PC-3 (cell line): ENCODE data around the gene SIRPG. TPM values are rescaled to one million over a fixed set of nuclear protein-coding genes. Genes with fewer than 3 reads are reported as not detected.
A peak's percentile ranks its signal among the peaks of the same experiment; 100 is the strongest.

Source experiments
- ATAC-seq: fragments of 200-7000 bp; cut with Tn5 transposase; 2 replicates; pipeline ENCODE4 v1.9.1; 2020; ENCODE audit warnings: mild to moderate bottlenecking, moderate library complexity
- BruUV-seq: library from RNA; stranded (reverse); fragments of 400-500 nt; replicated peaks from 2 replicates; lab custom pipeline; 2021; lab: Mats Ljungman, UMichigan
- CTCF ChIA-PET: fragments of 300-600 bp; sonication (Branson Sonifier 250); formaldehyde crosslinking; loops from one replicate; lab custom pipeline; 2022; ENCODE audit warnings: antibody characterized with exemption; lab: Charles Lee
- POLR2A ChIA-PET: fragments of 300-600 bp; sonication (Branson Sonifier 250); formaldehyde crosslinking; loops from one replicate; lab custom pipeline; 2022; ENCODE audit warnings: antibody characterized with exemption; ENCODE audit not compliant: unreplicated experiment; lab: Charles Lee
- DNase-seq: peaks from one replicate; pipeline ENCODE4 v3.0.0-alpha.2; 2015
- H2AFZ ChIP-seq: fragments of 300-600 bp; sonication (generic); 2 replicates; pipeline ENCODE4 v1.6.0; 2016; ENCODE audit warnings: antibody characterized with exemption, low read length
- H3F3A ChIP-seq: fragments of 300-600 bp; sonication (generic); one replicate; pipeline ENCODE4 v1.6.0; 2017; ENCODE audit warnings: antibody characterized with exemption, low read length, control low read depth, mild to moderate bottlenecking; ENCODE audit not compliant: unreplicated experiment
- H3K27ac ChIP-seq: fragments of 300-600 bp; sonication (generic); 2 replicates; pipeline ENCODE4 v1.5.1; 2016; ENCODE audit warnings: mild to moderate bottlenecking, low read length
- H3K27me3 ChIP-seq: fragments of 300-600 bp; sonication (generic); 2 replicates; pipeline ENCODE4 v1.6.1; 2016; ENCODE audit warnings: low read length, mixed read lengths
- H3K36me3 ChIP-seq: fragments of 300-600 bp; sonication (generic); 2 replicates; pipeline ENCODE4 v1.6.1; 2016; ENCODE audit warnings: low read depth, mixed run types, low read length, mixed read lengths
- H3K4me1 ChIP-seq: fragments of 300-600 bp; sonication (generic); 2 replicates; pipeline ENCODE4 v1.5.1; 2016; ENCODE audit warnings: low read length; ENCODE audit not compliant: insufficient read depth
- H3K4me2 ChIP-seq: fragments of 300-600 bp; sonication (generic); 2 replicates; pipeline ENCODE4 v1.6.0; 2016; ENCODE audit warnings: low read length
- H3K4me3 ChIP-seq: fragments of 300-600 bp; sonication (generic); 2 replicates; pipeline ENCODE4 v1.5.1; 2016; ENCODE audit warnings: mild to moderate bottlenecking, low read length, mixed read lengths
- H3K79me2 ChIP-seq: fragments of 300-600 bp; sonication (generic); 2 replicates; pipeline ENCODE4 v1.6.1; 2017; ENCODE audit warnings: low read length, mixed read lengths
- H3K9ac ChIP-seq: fragments of 300-600 bp; sonication (generic); 2 replicates; pipeline ENCODE4 v1.6.0; 2016; ENCODE audit warnings: mild to moderate bottlenecking, low read length
- H3K9me2 ChIP-seq: fragments of 300-600 bp; sonication (generic); replicated peaks from 2 replicates; pipeline ENCODE4 v1.6.1; 2016; ENCODE audit warnings: mixed run types, low read length, mixed read lengths
- H3K9me3 ChIP-seq: fragments of 300-600 bp; sonication (generic); 2 replicates; pipeline ENCODE4 v1.6.1; 2016; ENCODE audit warnings: low read length, mixed read lengths
- H4K20me1 ChIP-seq: fragments of 300-600 bp; sonication (generic); 2 replicates; pipeline ENCODE4 v1.6.1; 2016; ENCODE audit warnings: low read length, mixed read lengths
- EZH2 ChIP-seq: fragments of 300-600 bp; sonication (generic); IDR thresholded peaks from one replicate; pipeline ENCODE4 v1.6.1; 2017; ENCODE audit warnings: antibody characterized with exemption, mild to moderate bottlenecking, low read length; ENCODE audit not compliant: unreplicated experiment
- EZH2phosphoT487 ChIP-seq: fragments of 300-600 bp; sonication (generic); IDR thresholded peaks from 2 replicates; pipeline ENCODE4 v1.6.1; 2018; ENCODE audit warnings: mild to moderate bottlenecking, antibody characterized with exemption, low read length, borderline replicate concordance
- intact Hi-C: fragments of 100-400 bp; cut with micrococcal nuclease; formaldehyde crosslinking; loops from 2 replicates; pipeline ENCODE4 v1.9.0; 2023
- total RNA-seq: library from RNA; depleted of rRNA; stranded (reverse); fragments of >200 nt; gene quantifications from 2 replicates; pipeline ENCODE4 v1.2.3, GENCODE V29; 2014
- TF ChIP-seq, protein P1 (sequence below): fragments of 300-600 bp; sonication (generic); conservative IDR thresholded peaks from 2 replicates; pipeline ENCODE4 v1.5.1; 2017; ENCODE audit warnings: antibody characterized with exemption, low read depth, mild to moderate bottlenecking, low read length

SIRPG gene
- total RNA-seq, 1 experiment from 2014 or later: not detected

DNA sequence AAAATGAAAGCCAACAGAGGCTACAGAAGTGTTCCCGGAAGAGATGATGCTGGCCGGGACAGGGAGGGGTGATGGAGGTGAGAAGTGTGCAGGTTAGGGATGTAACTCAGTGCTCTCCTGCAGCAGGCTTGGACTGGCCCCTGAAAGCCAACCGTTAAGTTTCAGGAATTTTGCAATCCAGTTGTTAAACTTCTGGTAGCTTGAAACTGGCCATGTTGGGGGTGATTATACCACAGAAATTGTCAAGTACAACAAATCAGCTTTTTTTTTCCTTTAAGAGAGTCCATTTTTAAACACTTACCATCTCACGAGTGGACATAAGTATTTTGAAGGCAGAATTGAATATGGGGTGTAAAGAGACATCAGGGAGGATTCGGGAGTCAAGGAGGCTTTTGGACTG is 29.0 kb downstream of the SIRPG start:
- ChIA-PET CTCF (no interaction called here), POLR2A (no interaction called here)
- Histone ChIP-seq H3K36me3 (no peaks in the 10 kb centered on the region), H2AFZ (no peak overlapping the region), H3K4me1 (peaks cover 34% of the 10 kb centered on the region), H3K9me3 (no peaks in the 10 kb centered on the region), H3K4me3 (no peak overlapping the region), H3K4me2 (no peak overlapping the region), H3F3A (no peaks in the 10 kb centered on the region), H3K79me2 (no peaks in the 10 kb centered on the region), H3K27me3 (no peaks in the 10 kb centered on the region), H4K20me1 (no peaks in the 10 kb centered on the region), H3K9ac (no peak overlapping the region), H3K27ac (no peak overlapping the region), H3K9me2 (no peaks in the 10 kb centered on the region)
- DNase-seq (peak; percentile 0), ATAC-seq (no peak)
- TF ChIP-seq EZH2 (no peak), EZH2phosphoT487 (no peak)
- TF ChIP-seq, protein P1, sequence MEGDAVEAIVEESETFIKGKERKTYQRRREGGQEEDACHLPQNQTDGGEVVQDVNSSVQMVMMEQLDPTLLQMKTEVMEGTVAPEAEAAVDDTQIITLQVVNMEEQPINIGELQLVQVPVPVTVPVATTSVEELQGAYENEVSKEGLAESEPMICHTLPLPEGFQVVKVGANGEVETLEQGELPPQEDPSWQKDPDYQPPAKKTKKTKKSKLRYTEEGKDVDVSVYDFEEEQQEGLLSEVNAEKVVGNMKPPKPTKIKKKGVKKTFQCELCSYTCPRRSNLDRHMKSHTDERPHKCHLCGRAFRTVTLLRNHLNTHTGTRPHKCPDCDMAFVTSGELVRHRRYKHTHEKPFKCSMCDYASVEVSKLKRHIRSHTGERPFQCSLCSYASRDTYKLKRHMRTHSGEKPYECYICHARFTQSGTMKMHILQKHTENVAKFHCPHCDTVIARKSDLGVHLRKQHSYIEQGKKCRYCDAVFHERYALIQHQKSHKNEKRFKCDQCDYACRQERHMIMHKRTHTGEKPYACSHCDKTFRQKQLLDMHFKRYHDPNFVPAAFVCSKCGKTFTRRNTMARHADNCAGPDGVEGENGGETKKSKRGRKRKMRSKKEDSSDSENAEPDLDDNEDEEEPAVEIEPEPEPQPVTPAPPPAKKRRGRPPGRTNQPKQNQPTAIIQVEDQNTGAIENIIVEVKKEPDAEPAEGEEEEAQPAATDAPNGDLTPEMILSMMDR: no peak
- intact Hi-C loops: no loop called here
- BruUV-seq: no TSS peak

DNA sequence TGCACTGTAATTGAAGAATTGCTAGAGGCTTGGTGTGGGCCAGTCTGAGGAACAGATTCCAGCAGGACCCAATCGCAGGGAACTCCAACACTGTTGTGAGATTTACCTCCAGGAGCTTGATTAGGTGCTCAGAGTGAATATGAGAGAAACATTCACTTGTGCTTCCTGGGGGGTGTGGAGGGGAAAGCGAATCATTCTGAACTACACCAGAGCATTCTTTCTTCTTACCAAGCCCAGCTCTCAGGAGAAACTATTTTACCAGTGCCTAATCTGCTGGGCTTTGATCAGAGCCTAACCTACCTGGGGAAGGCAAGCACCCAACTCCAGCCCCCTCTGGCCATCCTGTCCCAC is 30.4 kb downstream of the SIRPG start:
- intact Hi-C loops: no loop called here
- Histone ChIP-seq H3K27ac (peak overlapping the region; percentile 3; the same call in 1 of the 2 replicates), H3K9ac (no peak overlapping the region), H3K4me2 (no peak overlapping the region), H4K20me1 (no peaks in the 10 kb centered on the region), H3K4me1 (peaks cover 31% of the 10 kb centered on the region), H3F3A (no peaks in the 10 kb centered on the region), H3K4me3 (no peak overlapping the region), H3K9me3 (no peaks in the 10 kb centered on the region), H3K36me3 (no peaks in the 10 kb centered on the region), H3K79me2 (no peaks in the 10 kb centered on the region), H3K27me3 (no peaks in the 10 kb centered on the region), H3K9me2 (no peaks in the 10 kb centered on the region), H2AFZ (peak overlapping the region; percentile 54; the same call in 1 of the 2 replicates)
- peak; percentile 19 for ATAC-seq
- peak; percentile 18 for DNase-seq
- ChIA-PET POLR2A (no interaction called here), CTCF (no interaction called here)
- no TSS peak for BruUV-seq
- TF ChIP-seq EZH2 (no peak), EZH2phosphoT487 (no peak)
- TF ChIP-seq, protein P1: no peak

DNA sequence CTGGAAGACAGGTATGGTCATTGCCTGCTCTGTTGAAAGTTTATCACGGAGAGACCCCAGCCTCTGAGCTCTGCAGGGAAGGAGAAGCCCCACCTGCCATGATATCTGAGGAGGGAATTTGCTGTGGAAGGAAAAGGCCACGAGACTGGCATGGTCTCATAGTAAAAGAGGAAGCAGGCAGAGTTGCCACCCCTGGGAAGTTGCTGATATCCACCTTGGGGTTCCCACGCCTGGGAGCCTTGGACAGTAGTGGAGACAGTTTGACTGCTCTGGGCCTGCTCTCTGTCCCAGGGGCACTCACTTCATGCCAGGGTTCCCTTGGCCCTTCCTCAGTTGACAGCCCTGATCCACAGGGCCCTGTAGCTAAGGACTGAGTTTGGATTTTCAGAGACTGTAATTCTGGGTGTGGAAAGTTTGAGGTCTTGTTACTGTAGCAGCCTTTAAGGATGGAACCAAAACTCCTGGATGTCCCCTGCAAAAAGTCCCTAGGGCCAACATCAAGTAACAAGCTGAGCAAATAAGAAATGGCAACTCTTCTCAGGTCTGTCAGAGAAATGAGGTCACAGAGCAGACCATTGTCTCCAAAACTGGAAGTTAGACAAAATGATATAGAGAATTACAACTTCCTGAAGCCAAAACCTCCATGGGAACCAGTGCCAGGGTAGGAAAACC is 30.9 kb downstream of the SIRPG start:
- H3K79me2 ChIP-seq: no peaks in the 10 kb centered on the region
- TF ChIP-seq EZH2phosphoT487: no peak
- TF ChIP-seq, protein P1: no peak
- TF ChIP-seq EZH2: no peak
- H3F3A ChIP-seq: no peaks in the 10 kb centered on the region
- no peak for ATAC-seq
- no peaks in the 10 kb centered on the region for H3K36me3 ChIP-seq
- no peak overlapping the region for H3K4me3 ChIP-seq
- peak overlapping the region; percentile 54; the same call in 1 of the 2 replicates for H2AFZ ChIP-seq
- BruUV-seq: no TSS peak
- H3K9me2 ChIP-seq: no peaks in the 10 kb centered on the region
- no peaks in the 10 kb centered on the region for H4K20me1 ChIP-seq
- H3K9ac ChIP-seq: no peak overlapping the region
- no peak overlapping the region for H3K4me2 ChIP-seq
- peak overlapping the region; percentile 3; the same call in 1 of the 2 replicates for H3K27ac ChIP-seq
- no peaks in the 10 kb centered on the region for H3K27me3 ChIP-seq
- intact Hi-C loops: no loop called here
- ChIA-PET CTCF (no interaction called here), POLR2A (no interaction called here)
- DNase-seq: no peak
- no peaks in the 10 kb centered on the region for H3K9me3 ChIP-seq
- peaks cover 31% of the 10 kb centered on the region for H3K4me1 ChIP-seq
